ENCODE results near the gene SERINC5.
"Not testable (repeated sequence)": the region's sequence is repeated elsewhere in the genome, so short reads cannot be mapped to it uniquely, and the experiment has no call there.

Gene SERINC5

GRCh38 chr5:80255811-80256712 is at the start of gene SERINC5:
SERINC5 (minus strand) TSS chr5:80256048; CDS start chr5:80255922, 126 bp downstream.
- peak in 1 of 2 experiments; percentile 16 for DNase-seq

- DNase-seq: no peak
Observed at GRCh38 chr5:80302636-80303035, 46.8 kb upstream of the SERINC5 start.

- DNase-seq: not testable (repeated sequence)
Observed at GRCh38 chr5:80301342-80301741, 45.5 kb upstream of the SERINC5 start.

GRCh38 chr5:80300796-80301195 is 44.9 kb upstream of the SERINC5 start:
- DNase-seq: not testable (repeated sequence)

- no peak for DNase-seq
Observed at GRCh38 chr5:80300125-80300524, 44.3 kb upstream of the SERINC5 start.

GRCh38 chr5:80299601-80300000 is 43.8 kb upstream of the SERINC5 start:
- no peak for DNase-seq

GRCh38 chr5:80296121-80296520 is 40.3 kb upstream of the SERINC5 start:
- no peak for DNase-seq

GRCh38 chr5:80291761-80292160 is 35.9 kb upstream of the SERINC5 start:
- DNase-seq: no peak

GRCh38 chr5:80289320-80289719 is 33.5 kb upstream of the SERINC5 start:
- no peak for DNase-seq

- no peak for DNase-seq
Observed at GRCh38 chr5:80288177-80288576, 32.3 kb upstream of the SERINC5 start.

GRCh38 chr5:80284720-80285119 is 28.9 kb upstream of the SERINC5 start:
- no peak for DNase-seq

GRCh38 chr5:80283360-80283759 is 27.5 kb upstream of the SERINC5 start:
- DNase-seq: no peak

- DNase-seq: no peak
Observed at GRCh38 chr5:80282054-80282453, 26.2 kb upstream of the SERINC5 start.

- DNase-seq: no peak
Observed at GRCh38 chr5:80277191-80277590, 21.3 kb upstream of the SERINC5 start.

- DNase-seq: no peak
Observed at GRCh38 chr5:80276186-80276585, 20.3 kb upstream of the SERINC5 start.

GRCh38 chr5:80275347-80275746 is 19.5 kb upstream of the SERINC5 start:
- DNase-seq: peak; percentile 17 to 32

GRCh38 chr5:80270543-80270942 is 14.7 kb upstream of the SERINC5 start:
- DNase-seq: not testable (repeated sequence)

- no peak for DNase-seq
Observed at GRCh38 chr5:80269991-80270438, 14.2 kb upstream of the SERINC5 start.

- no peak for DNase-seq
Observed at GRCh38 chr5:80268916-80269315, 13.1 kb upstream of the SERINC5 start.

- DNase-seq: no peak
Observed at GRCh38 chr5:80266566-80266965, 10.7 kb upstream of the SERINC5 start.

GRCh38 chr5:80260461-80260860 is 4.6 kb upstream of the SERINC5 start:
- DNase-seq: no peak

GRCh38 chr5:80259511-80260203 is 3.8 kb upstream of the SERINC5 start:
- no peak for DNase-seq

- DNase-seq: peak in 1 of 2 experiments; percentile 23
Observed at GRCh38 chr5:80255431-80255810, 427 bp downstream of the SERINC5 start.

Measured in NCI-H2081 (cell line).